Gastroesophageal sphincter (tissue), 3 donors: ENCODE results near the gene FYCO1.

ENCODE experiments used
- POLR2A ChIP-seq, 2 donors: fragments of 450-650 bp; IDR thresholded peaks; one replicate each; pipeline ENCODE4 v1.6.1; 2017; ENCODE audit warnings: antibody characterized with exemption in 2 of 2, mild to moderate bottlenecking in 2 of 2, moderate library complexity in 1 of 2
- TF ChIP-seq, protein P1 (sequence below), 4 experiments: fragments of 200-600 bp in 2 of 4; fragments of 450-650 bp in 2 of 4; sonication (generic) in 1 of 4; IDR thresholded peaks; one replicate each; pipeline ENCODE4 v1.5.1; 2017 to 2019; ENCODE audit warnings: antibody characterized with exemption in 4 of 4, mild to moderate bottlenecking in 2 of 4, moderate library complexity in 2 of 4

GRCh38 chr3:45904931-45905330 lies 90.7 kb downstream of the FYCO1 start:
- TF ChIP-seq, protein P1, sequence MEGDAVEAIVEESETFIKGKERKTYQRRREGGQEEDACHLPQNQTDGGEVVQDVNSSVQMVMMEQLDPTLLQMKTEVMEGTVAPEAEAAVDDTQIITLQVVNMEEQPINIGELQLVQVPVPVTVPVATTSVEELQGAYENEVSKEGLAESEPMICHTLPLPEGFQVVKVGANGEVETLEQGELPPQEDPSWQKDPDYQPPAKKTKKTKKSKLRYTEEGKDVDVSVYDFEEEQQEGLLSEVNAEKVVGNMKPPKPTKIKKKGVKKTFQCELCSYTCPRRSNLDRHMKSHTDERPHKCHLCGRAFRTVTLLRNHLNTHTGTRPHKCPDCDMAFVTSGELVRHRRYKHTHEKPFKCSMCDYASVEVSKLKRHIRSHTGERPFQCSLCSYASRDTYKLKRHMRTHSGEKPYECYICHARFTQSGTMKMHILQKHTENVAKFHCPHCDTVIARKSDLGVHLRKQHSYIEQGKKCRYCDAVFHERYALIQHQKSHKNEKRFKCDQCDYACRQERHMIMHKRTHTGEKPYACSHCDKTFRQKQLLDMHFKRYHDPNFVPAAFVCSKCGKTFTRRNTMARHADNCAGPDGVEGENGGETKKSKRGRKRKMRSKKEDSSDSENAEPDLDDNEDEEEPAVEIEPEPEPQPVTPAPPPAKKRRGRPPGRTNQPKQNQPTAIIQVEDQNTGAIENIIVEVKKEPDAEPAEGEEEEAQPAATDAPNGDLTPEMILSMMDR (IDR thresholded peaks at IDR 0.05): no peak
- no peak for TF ChIP-seq POLR2A (IDR thresholded peaks at IDR 0.05)
